Measurements from ENCODE around the gene GALNT9.

- TF ChIP-seq CTCF (conservative IDR thresholded peaks at IDR 0.05; ENCODE audit: low read depth, low read length): no peak
- TF ChIP-seq EZH2 (IDR thresholded peaks at IDR 0.05; ENCODE audit: low read length, unreplicated experiment): no peak
- TF ChIP-seq EZH2phosphoT487 (IDR thresholded peaks at IDR 0.05; ENCODE audit: borderline replicate concordance, low read length): no peak
Observed at GRCh38 chr12:132159555-132160003, 169.8 kb downstream of the GALNT9 start.
